Stimulated activated CD8-positive, alpha-beta memory T cell treated with anti-CD3 and anti-CD28 coated beads, Interleukin-7, amount 100 ng/mL, for 1 hour (primary cell): ENCODE data around the gene BANK1.

Experiments
- DNase-seq, 2 donors: peaks; one replicate each; pipeline ENCODE4 v3.0.0-alpha.2; 2020; ENCODE audit warnings: low read depth in 2 of 2

BANK1 gene

DNA sequence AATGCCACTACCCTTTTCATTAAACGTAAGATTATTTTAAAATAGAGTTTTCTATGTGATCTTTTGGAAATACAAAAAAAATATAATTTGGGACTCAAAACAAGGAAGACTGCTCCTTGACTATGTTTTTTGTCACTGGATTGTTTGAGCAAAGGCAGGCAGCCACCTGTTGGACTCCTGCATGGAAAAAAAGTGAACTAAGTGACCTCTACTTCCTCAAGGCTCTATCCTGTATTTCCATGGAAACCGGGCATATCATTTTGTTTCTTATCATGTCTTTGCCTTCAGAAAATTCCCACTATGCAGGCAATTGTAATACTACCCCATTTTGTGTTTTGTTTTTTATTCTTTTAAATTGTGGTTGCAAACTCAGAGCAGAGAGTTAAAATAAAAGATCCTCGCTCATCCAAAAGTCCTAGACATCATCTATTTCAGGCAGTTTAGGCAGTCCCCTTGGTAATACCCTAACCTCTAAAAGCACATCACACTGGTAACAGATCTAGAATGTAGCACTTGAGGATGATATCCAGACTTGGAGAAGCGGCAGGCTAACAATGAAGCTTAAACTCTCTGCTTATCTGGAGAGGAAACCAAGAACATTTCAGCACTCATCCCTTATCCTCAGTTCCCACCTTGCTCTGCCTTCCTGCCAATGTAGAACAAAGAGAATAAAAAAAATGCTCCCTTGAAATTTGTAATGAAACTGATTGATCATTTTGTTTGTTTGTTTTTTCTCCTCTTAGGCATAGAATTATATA, 165.7 kb downstream of the BANK1 start:
- DNase-seq: no peak

DNA sequence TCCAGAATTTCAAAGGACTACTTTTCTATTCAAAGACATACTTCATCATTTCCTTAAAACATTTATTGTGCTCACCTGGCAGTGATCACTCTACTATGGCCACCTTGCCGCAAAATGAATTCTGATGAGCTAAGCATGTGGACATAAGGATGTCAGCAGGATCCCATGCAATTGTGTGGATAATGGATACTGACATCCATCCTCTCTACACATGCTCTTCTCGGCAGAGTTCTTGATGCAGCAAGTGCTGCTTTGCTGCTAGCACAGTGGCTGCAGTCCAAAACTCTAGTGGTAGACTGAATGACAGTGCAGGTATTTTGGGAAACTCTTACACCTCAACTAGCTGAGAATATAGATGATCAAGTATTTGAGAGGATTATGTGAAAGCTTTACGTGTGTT, 168.0 kb downstream of the BANK1 start:
- no peak for DNase-seq

DNA sequence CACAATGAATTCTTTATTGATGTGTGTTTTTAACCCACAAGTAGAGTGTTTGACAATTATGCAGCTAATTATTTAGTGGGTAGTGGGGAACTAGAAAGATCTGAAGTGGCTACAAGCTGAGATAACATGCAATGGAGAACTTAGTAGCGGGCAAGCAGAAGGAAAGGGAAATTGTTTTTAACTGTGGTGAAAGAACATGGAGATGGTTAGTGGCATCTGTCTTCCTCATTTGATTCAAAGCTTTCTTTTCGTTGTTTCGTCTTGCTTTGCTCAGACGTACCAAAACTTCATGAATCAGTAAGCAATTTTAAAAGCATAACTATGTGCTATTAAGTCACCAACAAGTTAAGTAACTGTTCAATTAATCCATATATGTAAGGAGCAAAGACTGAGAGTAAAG, 169.9 kb downstream of the BANK1 start:
- no peak for DNase-seq

- DNase-seq: no peak
Observed at GRCh38 chr4:101961144-101961543, 170.6 kb downstream of the BANK1 start.

DNA sequence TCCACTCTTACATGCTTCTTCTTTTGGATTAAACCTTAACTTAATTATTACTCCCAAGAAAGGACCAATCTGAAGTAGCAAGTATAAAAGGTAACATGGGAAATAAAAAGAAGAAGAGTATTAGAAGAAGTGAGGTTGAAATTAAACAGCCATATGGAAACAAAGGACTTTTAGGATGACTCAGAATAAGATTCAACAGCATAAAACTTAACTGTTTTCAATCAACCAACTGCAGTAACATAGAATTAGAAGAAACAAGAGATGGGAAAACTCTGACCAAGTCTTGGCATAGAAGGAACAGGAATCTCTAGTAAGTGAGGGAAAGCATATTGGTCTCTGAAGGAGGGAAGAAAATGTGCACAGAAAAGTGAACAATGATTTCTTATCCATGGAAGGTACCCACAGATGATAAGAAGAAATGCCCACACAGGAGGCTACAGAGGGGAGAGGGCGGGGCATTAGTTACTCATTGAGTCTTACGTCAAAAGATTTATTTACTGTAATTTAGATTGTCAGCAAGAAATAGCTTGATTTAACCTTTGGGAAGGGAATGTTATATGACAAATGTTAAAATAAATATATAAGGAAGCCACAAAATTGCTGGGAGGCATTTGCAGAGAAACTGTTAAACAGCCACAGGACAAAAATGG, 177.3 kb downstream of the BANK1 start:
- no peak for DNase-seq

DNA sequence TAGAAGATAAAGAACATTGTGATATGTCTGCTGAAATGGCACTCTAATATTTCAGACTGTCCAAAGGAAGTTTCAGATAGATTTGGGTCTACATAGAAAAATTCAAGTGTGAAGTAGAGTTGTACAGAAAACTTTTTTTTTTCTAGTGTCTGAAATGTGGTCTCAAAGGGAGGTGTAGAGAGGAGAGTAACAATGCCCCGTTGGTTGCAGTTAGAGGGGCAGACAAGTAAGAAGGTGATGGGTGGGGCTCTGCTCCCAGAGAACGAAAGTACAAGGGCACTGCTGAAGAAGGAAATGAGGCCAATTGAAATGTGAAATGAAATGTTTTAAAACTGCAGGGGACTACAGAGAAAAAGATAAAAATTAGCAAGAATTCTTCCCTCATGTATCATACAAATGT, 177.8 kb downstream of the BANK1 start:
- no peak for DNase-seq

GRCh38 chr4:101969965-101970364, 179.4 kb downstream of the BANK1 start:
- no peak for DNase-seq

DNA sequence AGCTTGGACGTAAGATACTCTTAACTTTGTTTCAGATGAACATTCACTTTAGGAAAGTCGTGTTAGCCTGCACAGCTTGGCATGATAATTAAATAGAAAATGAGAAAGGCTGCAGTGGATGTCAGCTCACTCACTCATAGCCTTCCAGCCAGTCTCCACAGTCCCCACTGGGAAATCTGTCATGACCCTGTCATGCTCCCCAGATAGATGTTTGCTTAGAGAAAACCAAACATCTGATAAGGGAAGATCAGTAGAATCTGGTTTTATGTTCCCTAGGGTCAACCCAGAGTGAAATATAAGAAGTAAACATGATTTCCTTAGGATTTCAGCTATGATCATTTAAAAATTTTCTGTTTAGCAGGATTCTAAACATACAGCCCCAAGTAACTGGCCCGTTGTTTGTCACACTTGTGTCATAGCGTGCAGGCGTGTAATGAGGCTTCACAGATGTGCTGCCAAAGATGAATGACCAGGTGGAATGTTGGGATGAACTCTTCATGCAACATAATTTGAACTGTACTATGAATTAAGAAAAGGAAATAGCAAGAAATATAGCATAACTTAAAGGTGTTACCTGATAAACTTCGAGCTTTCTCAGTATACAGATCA, 180.1 kb downstream of the BANK1 start:
- no peak for DNase-seq

DNA sequence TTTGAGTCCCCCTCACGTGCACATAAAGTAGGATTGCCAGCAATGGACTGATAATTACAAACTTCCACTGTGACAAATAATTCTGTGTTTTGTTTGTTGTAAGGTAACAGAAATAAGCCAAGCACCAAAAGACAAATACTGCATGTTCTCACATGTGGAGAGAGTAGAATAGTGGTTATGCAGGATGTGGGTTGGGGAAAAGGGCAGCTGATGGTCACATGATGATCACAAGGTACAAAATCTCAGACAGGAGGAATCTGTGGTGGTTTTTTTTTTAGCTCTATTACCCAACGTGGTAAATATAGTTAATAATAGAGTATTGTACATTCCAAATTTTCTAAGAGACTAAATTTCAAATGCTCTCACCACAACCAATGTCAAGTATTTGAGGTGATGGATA, 182.3 kb downstream of the BANK1 start:
- DNase-seq: no peak

GRCh38 chr4:101973361-101973760, 182.8 kb downstream of the BANK1 start:
- no peak for DNase-seq

- DNase-seq: no peak
Observed at GRCh38 chr4:101977076-101977475, 186.5 kb downstream of the BANK1 start.

DNA sequence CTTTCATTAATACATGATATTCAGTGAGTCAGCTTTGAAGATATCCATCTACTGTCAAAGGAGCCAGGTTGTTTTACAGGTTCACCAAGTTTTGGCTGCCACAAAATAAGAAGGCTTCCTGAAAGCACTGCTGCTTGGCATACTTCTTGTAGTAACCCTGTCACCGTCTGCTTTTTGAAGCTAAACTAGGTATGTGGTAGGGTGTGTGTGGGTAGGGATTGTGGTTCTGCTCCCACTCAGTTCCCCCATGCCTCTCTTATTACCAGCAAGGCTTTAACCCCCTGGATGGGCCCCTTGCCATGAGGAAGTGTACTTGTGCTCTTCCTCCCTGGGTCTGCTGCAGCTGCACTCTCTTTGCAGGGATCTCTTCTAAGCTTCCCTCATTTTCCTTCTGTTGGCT, 191.2 kb downstream of the BANK1 start:
- DNase-seq: no peak

GRCh38 chr4:101983835-101984234, 193.3 kb downstream of the BANK1 start:
- DNase-seq: no peak

GRCh38 chr4:101987623-101988243, 197.2 kb downstream of the BANK1 start:
- DNase-seq: no peak

DNA sequence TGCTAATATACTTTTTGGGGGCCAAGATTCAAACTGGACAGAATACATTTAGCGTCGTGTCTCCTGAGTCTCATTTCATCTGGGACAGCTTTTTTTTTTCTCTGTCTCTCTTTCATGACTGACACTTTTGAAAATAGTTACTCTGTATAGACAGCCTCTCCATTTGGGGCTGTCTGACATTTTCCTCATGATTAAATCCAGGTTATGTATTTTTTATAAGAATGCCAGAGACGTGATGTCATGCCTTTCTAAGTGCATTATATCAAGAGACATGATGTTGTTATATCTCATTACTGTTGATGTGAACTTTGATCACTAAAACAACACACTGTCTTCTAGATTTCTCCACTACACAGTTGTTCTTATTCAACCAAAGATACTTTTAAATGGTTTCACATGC, 199.0 kb downstream of the BANK1 start:
- no peak for DNase-seq

- no peak for DNase-seq
Observed at GRCh38 chr4:101992446-101992845, 201.9 kb downstream of the BANK1 start.

GRCh38 chr4:101993002-101993841, 202.7 kb downstream of the BANK1 start:
- DNase-seq: no peak

GRCh38 chr4:101993842-101994775, 203.6 kb downstream of the BANK1 start:
- no peak for DNase-seq

DNA sequence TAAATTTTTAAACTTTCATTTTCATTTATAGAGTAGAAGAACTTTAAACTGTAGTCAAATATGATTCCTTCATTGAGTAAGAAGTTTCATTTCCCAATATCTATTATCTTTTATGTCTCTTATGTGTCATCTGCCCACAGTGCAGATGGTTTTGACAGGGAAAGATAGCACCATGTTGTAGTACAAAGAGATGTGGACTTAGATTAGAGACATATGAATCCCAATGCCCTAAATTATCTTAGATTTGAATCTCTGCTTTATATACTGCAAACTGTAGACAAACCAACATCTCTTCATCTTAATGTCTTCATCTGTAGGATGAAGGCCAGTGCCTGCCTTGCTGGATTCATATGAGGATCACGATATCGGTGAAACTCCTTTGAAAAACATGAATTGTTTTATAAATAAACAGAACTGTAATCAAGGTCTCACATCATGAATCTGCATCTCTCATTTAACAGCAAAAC, 217.5 kb downstream of the BANK1 start:
- DNase-seq: no peak

DNA sequence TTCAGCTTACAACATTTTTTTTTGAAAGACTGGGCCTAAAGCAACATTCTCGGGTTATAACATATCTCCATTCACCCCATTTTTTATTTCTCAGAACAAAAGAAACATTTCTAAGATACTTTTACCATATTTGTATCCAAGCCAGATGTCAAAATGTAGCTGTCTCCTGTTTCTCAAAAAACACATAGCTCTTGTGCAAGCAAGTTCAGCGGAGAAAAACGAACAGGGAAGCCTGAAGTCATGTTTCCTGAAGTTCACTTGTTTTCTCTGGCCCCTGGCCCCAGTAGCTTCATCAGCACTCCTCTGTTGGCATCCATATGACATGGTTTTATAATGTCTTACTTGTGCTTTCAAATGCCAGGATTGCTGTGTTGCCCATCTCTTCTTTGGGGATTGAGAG, 218.2 kb downstream of the BANK1 start:
- DNase-seq: no peak

GRCh38 chr4:102022343-102022742, 231.8 kb downstream of the BANK1 start:
- DNase-seq: no peak
